ENCODE results near the gene AK1. TPM values are rescaled to one million over a fixed set of nuclear protein-coding genes. Genes with fewer than 3 reads are reported as not detected.

Gene AK1
- total and polyA plus RNA-seq, 10 of the 15 experiments (the other 5 are each of a cell fraction or from before 2014, with no cell fraction given): 0.23 to 3.1 (median 1.8) TPM

DNA sequence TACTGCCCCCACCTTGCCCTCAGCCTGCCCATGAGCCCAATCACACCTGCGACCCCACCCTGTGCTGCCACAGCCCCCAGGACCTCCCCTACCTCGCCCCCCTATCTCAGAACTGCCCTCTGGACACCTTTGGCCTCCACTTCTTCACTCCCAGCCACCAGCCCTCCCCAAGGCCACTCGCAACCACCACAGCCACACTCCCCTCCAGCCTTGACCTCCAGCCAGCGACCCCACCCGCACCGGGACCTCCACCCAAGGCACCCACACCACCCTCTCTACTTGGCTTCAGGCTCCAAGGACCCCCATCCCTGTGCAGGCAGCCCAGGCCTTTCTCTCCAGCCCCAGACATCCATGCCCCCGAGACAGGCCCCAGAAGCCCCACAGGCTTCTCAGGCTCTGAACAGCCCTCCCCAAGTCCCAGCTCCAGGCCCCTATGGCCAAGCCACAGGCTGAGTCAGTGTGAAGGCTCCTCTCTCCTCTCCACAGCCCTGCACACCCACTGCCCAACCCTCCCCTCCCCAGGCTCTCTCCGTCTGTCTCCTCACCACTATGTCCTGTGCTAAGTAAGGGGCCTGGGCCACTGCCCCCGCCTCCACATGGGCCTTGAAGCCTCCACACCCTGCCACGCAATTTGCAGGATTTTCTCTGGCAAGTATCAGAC lies 2.0 kb downstream of the AK1 start:
- BruUV-seq (replicated peaks): no TSS peak
- Histone ChIP-seq H3K9ac (ENCODE audit: control insufficient read depth, insufficient read depth, low read length) (no peak overlapping the region), H3K4me2 (ENCODE audit: control insufficient read depth, insufficient read depth) (no peak overlapping the region), H3K27ac (ENCODE audit: control insufficient read depth, insufficient read depth) (no peak overlapping the region), H3K9me3 (replicated peaks; ENCODE audit: control insufficient read depth, insufficient read depth, low read length) (no peaks in the 10 kb centered on the region), H3K27me3 (replicated peaks in 1 of 2; ENCODE audit: control insufficient read depth in 2 of 2, insufficient read depth in 2 of 2, low read length in 1 of 2) (no peaks in the 10 kb centered on the region; a peak in 1 of 4 replicates), H3K4me3 (no peak overlapping the region), H2AFZ (ENCODE audit: control insufficient read depth, low read depth, low read length) (no peak overlapping the region), H3K4me1 (ENCODE audit: control insufficient read depth, insufficient read depth, low read length) (peaks cover 5% of the 10 kb centered on the region; the same call in 1 of the 2 replicates), H3K36me3 (ENCODE audit: control insufficient read depth in 2 of 2, insufficient read depth in 2 of 2, low read length in 1 of 2) (no peaks in the 10 kb centered on the region), H3K79me2 (ENCODE audit: control insufficient read depth, insufficient read depth, low read length) (no peaks in the 10 kb centered on the region), H4K20me1 (ENCODE audit: control insufficient read depth, insufficient read depth) (no peaks in the 10 kb centered on the region)
- no peak for FAIRE-seq
- TF ChIP-seq NFYB (IDR thresholded peaks at IDR 0.05; ENCODE audit: insufficient read depth, low read depth, low read length) (no peak), KDM1A (IDR thresholded peaks at IDR 0.05; ENCODE audit: borderline replicate concordance) (no peak), BCL11A (IDR thresholded peaks at IDR 0.05; ENCODE audit: low read depth, low read length) (no peak), IKZF2 (IDR thresholded peaks at IDR 0.05) (no peak)
- TF ChIP-seq, protein P1, sequence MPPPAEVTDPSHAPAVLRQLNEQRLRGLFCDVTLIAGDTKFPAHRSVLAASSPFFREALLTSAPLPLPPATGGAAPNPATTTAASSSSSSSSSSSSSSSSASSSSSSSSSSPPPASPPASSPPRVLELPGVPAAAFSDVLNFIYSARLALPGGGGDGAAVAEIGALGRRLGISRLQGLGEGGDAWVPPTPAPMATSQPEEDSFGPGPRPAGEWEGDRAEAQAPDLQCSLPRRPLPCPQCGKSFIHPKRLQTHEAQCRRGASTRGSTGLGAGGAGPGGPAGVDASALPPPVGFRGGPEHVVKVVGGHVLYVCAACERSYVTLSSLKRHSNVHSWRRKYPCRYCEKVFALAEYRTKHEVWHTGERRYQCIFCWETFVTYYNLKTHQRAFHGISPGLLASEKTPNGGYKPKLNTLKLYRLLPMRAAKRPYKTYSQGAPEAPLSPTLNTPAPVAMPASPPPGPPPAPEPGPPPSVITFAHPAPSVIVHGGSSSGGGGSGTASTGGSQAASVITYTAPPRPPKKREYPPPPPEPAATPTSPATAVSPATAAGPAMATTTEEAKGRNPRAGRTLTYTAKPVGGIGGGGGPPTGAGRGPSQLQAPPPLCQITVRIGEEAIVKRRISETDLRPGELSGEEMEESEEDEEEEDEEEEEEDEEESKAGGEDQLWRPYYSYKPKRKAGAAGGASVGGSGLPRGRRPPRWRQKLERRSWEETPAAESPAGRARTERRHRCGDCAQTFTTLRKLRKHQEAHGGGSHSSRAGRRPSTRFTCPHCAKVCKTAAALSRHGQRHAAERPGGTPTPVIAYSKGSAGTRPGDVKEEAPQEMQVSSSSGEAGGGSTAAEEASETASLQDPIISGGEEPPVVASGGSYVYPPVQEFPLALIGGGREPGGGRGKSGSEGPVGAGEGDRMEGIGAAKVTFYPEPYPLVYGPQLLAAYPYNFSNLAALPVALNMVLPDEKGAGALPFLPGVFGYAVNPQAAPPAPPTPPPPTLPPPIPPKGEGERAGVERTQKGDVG (CRISPR knock-in tag; IDR thresholded peaks at IDR 0.05): no peak
- ChIA-PET SMC1A (ENCODE audit: uncharacterized antibody, unreplicated experiment) (interaction anchor here (0.5 kb wide), 1 partner anchor 25 kb away, joined by 3 read pairs; no protein-coding TSS in a partner anchor), RAD21 (ENCODE audit: unreplicated experiment) (no interaction called here), CTCF (interaction anchor here (0.9 kb wide), 1 partner anchor 141 kb away, joined by 3 read pairs; the partner anchor contains the start of gene TOR2A), POLR2A (no interaction called here)
- DNase-seq (ENCODE audit: low read depth, low spot score): no peak
- in situ Hi-C loops (cut with MboI): no loop called here
- ATAC-seq: no peak
- 59% methylated on average over 7 of the region's 10 CpGs for WGBS (ENCODE audit: insufficient coverage, insufficient replicate concordance, low lambda C conversion rate, missing lambda C conversion rate)
- intact Hi-C loops (cut with micrococcal nuclease; ENCODE audit: unreplicated experiment): no loop called here

All from GM12878 (cell line).